ELR (cell line): ENCODE measurements around the gene ANO10.
A peak's percentile ranks its signal among the peaks of the same experiment; 100 is the strongest.
"Not testable (repeated sequence)": the region's sequence is repeated elsewhere in the genome, so short reads cannot be mapped to it uniquely, and the experiment has no call there.

Source experiments
- DNase-seq: peaks from one replicate; pipeline ENCODE4 v3.0.0-alpha.2; 2015; ENCODE audit warnings: low read depth

The ANO10 gene

DNA sequence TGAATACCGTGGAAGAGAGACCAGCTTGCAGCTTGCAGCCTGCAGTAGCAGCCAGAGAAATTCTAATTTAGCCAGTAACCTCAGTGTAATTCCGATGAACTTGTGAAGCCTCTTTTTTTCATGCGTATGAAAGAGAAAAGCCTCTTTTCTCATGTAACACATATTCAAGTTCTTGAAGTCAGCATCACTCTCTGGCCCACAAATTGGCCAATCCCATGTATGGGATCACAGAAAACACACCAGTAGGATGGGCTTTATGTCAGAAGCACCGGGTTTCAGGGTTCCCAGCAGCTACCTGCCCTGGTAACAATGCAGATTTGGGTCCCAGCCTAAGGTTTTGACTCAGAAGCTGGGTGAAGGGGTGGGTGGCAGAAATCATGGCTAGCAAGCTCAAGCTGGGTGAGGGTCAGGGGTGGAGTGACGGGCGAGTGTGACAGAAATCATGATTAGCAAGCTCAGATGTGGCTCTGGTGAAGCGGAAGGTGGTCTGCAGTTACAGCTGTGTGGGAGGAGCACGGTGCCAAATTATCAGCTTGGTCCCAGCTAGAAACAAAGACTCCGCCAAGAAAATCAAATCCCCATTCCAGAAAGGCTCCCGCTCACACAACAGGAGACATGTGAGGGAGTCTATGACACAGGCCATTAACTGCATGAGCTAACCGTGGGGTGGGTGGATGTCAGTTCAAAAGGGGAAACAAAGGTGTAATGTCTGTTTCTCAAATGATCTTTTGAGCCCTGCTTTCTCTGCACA lies 248.8 kb downstream of the ANO10 start:
- DNase-seq = peak; percentile 15

- DNase-seq = no peak
Measured at GRCh38 chr3:43372007-43372740, 249.6 kb downstream of the ANO10 start.

- DNase-seq = no peak
Measured at GRCh38 chr3:43371494-43371893, 250.3 kb downstream of the ANO10 start.

DNA sequence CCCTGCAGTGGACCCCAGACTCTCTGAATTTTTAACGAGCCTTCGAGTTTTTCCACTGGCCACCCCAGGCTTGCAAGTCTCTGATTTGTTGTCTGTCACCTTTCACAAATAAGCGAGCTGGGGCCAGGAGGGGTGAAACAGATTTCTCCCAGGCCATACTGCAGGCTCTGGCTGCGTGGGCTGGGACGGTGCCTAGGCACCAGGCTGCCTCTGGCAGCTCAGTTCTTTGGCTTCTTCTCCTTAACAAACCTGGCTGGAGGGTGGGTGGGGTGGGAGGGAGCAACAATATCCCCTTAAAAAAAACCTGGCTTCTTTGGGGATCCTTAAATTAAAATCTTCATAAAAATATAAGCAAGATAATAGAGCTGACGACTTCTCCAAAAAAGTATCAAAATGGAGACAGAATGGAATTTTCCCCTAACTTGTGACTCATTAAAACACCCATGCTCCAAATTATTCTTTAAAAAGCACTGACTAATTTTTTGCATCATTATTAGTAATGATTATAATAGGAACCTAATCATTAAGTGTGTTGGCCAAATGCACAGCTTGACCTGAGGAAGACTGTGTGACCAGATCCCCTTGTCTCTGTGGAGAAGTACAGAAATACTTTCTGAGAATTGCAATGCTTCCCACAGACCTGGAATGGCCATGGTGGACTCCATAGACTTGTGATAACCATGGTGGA lies 251.4 kb downstream of the ANO10 start:
- DNase-seq = no peak

DNA sequence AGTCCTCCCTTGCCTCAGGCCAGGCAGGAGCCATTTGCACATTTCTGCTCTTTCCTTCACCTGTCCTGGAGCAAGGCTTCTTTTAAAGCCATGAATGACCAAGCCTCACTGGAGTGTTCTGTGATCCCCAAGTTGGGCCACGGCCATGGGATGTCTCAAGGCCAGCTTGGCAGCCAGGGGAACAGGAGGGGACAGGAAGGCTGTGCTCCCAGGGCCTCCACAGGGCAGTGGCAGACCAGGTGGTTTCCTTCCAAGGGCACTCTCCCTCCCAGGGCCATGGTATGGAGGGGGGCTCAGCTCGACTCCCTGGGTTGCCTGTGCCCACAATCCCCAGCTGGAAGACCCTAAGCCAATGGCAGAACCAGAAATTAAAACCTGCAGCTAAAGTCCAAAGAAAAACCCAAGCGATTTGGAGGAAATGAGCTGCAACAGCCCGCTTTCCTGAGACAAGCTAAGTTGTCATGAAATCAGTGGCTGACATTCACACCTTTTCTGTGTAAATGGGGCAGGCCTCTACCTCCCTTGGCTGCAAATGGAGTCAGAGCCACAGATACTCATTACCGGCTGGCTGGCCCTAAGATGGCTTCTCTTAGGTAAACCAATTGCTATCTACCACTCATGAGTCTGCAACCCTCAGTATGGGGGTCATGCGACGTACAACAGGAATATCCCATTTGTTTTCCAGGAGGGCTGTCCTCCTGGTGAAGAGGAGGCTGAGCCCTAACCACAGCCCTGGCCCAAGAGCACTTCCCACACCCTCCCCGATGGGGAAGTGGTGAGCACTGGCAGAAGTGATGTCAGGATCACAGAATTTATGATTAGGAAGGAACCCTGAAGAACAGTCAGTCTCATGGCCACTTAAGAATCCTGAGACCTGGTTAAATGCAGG lies 252.2 kb downstream of the ANO10 start:
- no peak for DNase-seq

- DNase-seq = no peak
Measured at GRCh38 chr3:43366885-43367284, 254.9 kb downstream of the ANO10 start.

- no peak for DNase-seq
Measured at GRCh38 chr3:43366481-43366880, 255.3 kb downstream of the ANO10 start.

DNA sequence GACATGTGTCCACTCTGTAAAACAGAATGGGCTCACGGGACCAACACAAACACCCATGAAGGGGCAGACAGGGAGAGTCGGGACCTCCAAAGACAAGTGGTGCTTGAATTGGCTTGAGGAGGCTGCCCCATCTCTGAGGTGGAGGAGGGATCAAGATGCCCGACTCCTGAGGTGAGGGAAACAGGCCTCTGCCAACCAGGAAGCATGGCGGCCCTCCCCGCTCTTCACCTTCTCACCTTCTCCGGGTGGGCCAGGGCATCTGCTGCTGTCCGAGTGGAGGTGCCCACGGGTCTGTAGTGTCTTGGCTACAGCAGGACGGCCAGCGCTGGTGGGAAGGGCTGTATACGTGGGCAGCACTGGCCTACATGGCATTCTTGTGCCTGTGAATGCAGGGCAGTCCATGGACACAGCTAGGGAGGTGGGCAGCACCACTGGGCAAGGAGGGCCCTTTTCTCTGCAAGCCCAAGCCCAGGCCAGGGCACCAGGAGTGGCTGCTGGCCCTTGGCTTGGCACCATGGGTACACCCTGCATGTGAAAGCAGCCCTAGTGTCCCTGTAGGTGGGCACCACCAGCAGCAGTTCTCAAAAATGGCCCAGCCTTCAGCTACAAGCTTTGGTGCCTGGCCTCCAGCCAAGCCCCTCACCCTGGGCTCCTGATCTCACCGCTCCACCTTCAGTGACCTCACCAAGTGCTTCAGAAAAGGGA lies 256.1 kb downstream of the ANO10 start:
- DNase-seq = no peak

- DNase-seq = no peak
Measured at GRCh38 chr3:43364926-43365325, 256.9 kb downstream of the ANO10 start.

DNA sequence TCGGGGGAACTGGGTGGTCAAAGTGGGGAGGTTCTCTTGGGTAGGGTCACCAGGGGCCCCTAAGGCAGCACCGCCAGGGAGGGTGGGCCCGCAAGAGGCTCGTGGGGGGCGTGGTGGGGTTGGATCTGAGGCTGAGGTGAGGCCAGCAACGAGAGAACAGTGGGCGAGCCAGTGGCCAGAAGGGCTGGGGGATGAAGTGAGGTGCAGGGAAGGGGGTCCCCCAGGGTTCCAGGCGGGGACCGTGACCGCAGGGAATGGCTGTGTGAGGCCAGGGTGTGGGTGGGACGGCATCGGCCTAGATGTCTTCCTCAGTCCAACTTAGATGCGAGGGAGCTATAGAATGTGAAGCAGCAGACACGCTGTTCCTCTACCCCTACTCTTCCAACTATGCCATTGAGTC lies 257.3 kb downstream of the ANO10 start:
- no peak for DNase-seq

GRCh38 chr3:43363621-43364266 lies 258.1 kb downstream of the ANO10 start:
- no peak for DNase-seq

DNA sequence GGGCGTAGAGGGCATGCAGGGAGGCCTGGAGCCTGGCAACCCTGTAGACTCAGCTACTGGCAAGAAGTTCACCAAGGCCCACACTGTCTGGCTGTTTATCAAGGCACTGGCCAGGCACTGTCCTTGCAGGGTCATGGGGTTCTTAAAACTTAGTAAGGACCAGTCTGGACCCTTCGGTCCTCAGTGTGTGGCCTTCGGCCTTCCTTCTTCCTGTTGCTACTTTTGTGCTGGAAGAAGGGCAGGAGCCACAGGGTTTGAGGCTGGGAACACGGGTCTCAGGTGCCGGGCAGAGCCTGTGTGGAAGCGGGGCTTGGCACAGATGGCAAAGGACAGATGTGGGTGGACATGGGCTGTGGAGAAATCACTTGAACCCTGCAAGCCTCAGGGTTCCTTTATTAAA lies 258.9 kb downstream of the ANO10 start:
- no peak for DNase-seq

DNA sequence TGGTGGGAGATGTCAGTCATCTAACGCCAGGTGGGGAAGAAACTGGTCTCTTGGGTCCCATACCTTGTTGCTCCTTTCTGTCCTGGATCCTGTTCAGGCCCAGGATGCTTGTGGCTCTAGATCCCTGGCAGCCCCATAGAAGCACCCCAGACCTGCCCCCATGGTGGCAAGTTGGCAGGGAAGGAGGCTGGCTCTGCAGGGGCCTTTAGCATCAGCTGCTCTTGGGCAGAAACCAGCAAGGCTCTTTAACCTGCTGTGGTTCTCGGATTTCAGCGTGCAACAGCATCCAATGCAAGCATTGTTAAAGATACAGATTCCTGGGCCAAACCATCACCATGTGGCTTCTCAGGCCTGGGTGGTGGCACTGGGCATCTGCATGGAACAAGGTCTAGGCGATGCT lies 259.6 kb downstream of the ANO10 start:
- no peak for DNase-seq

DNA sequence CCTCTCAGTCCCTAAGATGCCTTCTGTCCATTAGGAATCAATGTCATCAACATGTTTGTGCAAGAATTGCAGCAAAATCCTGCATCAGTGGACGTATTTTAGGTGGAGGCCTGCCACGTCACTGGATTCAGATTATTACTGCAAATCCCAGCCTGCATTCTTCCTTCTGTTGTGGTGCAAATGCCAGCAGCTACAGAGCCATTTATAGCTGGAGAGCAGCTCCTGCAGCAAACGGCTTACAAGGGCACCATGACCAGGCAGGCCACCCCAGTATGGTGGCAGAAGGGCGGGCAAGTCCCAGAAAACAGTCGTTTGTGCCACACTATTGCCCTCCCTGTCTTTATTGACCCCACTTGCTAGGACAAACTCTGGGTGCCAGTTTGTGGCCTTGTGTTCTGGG lies 260.7 kb downstream of the ANO10 start:
- DNase-seq = no peak

- not testable (repeated sequence) for DNase-seq
Measured at GRCh38 chr3:43356033-43356432, 265.8 kb downstream of the ANO10 start.

DNA sequence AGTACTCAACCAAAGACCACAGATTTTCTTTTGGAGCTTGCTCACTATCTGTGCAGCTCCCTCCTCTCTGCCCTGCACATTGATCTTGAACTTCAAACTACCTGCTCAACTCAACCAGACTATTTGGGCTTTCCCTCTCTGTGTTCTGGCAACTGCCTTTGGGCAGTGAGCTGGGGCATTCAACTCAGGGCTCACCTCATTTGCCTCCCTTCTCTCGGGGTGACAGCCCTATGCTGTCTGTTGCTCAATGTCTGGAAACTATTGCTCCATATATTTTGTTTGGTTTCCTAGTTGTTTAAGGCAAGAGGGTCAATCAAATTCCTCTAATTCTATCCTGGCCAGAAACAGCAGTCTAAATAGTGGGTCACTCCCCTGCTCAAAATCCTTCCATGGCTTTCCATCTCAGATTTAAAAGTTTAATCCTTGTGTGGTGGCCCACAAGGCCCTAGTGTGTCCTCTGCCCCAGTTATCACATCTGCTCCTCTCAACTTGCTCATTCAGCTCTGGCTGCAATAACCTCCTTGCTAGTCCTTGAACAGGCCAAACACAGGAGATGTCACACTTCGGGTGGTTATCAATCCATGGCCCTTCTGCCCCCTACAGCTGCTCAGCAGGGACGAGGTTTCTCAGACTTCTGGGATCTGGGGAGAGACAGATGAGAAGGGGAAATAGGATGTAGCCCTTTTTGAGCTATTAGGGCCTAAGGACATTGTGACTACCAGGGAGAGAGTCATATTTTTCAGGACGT lies 267.7 kb downstream of the ANO10 start:
- no peak for DNase-seq

- DNase-seq = no peak
Measured at GRCh38 chr3:43353393-43353792, 268.4 kb downstream of the ANO10 start.

DNA sequence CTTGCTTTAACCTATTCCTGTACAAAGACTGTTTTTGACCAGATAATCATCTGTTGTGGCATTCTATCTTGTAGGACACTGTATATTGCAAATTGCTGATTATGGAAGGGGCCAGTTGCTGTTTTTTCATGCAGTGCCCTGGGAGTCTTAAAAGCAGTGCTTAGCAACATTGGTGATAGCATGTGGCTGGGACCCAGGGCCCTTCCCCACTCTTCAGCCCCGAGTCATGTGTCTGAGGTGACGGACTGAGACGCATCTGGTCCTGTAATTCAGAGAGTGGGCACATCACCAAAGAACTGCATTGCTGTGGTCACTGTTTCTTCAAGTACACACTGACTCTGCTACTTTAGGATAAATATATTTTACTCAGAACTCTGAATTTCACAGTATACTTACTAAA lies 272.1 kb downstream of the ANO10 start:
- DNase-seq = no peak

DNA sequence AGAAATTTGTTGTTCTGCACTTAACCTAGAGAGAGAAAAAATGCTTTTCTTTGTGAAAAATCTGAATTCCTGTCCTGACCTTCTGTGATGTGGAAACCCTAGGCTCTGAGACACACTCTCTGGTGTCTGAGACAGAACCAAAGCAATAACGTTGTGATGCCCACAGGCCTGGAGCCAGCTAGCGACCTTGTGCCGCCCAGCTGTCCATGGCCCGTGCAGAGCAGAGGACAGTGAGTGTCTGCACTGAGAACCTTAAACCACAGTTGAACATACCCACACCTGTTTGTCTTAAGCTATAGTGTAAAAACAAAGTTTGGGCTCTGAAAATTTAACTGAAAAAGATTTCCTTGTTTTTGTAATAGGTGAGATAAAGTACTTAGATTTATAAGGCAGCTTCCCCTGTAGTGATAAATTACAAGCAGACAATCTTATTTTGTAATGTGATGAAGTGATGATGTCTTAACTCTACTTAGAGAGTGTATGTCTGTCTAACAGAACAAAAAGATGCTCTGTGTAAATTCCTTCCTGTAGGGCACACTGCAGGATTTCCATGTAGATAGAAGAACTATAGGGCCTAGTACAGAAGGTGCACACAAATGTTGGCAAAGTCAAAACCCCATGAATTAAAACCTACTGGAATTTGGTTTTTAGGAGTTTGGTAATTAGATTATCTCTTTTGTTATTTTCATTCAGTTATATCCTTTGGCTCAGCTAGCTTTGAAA lies 272.8 kb downstream of the ANO10 start:
- no peak for DNase-seq

DNA sequence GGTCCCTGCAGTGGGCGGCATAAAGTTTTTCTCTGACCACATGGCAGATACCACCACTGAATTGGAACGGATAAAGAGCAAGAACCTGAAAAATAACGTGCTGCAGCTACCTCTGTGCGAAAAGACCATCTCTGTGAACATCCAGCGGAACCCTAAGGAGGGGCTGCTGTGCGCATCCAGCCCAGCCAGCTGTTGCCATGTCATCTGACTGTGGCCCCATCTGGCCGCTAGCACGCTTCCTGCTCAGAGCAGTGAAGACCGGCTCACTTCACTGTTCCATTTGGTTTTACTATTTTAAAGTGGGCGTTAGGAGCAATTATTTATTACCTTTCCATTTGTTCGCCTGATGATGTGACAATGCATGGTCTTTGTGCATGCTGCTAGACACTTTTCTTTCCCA lies 273.5 kb downstream of the ANO10 start:
- no peak for DNase-seq
